ENCODE results near the gene CEMIP2. TPM values are rescaled to one million over a fixed set of nuclear protein-coding genes. Genes with fewer than 3 reads are reported as not detected.
A peak's percentile ranks its signal among the peaks of the same experiment; 100 is the strongest.

Gene CEMIP2
- total RNA-seq, 1 donor, result 27.3 TPM

DNA sequence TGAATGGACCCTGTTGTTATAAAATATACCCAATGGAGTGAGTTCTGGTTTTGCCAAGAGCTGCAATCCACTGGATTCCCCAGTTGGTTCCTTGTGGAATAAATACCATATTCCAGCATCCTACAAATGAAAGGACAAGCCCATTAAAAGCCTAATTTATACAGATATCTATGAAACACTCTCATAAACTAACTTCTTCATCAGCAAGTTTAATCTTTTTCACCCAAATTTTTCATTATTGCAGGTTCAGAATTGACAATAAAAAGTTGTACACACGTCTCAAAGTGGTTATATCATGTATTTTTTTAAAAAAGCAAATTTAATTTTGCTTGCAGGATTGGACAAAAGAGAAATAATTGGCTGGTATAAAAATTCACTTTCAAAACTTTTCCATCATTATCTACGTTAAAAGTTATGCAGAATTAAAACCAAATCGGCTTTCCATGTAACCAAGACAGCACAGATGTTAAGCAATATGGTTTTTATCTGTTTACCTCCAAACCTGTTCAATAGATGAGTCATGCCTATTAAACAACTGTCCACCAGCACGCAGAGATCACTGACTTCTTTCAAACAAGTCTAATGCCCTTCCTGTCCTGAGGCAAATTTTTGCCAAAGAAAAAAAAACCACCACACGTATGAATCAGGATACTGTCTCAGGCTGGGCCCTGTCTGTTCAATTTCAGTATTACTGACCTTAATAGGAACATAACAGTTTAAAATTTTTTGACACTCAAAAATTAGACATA, 42.5 kb downstream of the CEMIP2 start:
- no peak overlapping the region for H3K4me3 ChIP-seq (ENCODE audit: low read depth, low read length)
- TF ChIP-seq CTCF (IDR thresholded peaks at IDR 0.05; ENCODE audit: insufficient read depth, low read length), result no peak
- peak; percentile 40 for DNase-seq (ENCODE audit: low read depth)

DNA sequence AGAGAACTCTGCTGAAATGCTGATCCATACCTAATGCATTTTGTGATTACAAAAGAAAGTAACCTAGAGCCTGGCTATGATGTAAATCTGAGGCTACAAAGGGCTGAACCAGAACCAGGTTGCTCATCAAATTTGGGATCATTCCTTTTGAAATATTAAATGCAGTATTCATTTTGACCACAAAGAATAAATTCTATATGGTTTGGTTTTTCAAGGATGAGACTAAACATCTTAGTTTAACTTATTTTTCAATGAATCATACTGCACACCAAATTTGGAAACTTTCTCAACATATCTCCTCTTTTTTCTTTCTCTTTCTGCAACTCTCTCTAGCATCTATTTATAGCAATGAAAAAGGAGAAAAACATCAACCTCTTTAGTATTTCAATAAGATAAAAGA, 46.5 kb downstream of the CEMIP2 start:
- no peak for DNase-seq (ENCODE audit: low read depth)
- no peak for TF ChIP-seq CTCF (IDR thresholded peaks at IDR 0.05; ENCODE audit: insufficient read depth, low read length)
- H3K4me3 ChIP-seq (ENCODE audit: low read depth, low read length), result no peak overlapping the region

DNA sequence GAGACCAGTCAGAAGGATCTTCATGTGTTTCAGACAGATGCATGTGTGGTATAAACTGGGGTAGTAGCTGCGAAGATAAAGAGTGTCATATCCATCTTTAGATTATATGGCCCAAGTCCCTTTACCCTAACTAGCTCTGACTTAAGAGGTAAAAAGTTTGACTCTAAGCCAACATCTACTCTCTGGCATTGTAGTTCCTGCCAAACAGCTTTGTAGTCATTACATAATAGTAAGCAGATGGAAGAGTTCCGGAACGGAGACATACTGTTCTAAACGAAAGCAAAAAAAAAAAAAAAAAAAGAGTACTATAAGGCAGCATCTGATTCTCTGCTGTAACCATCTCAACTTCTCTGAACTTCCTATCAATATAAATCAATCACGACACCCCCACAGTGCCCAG, 48.8 kb downstream of the CEMIP2 start:
- H3K4me3 ChIP-seq (ENCODE audit: low read depth, low read length), result no peak overlapping the region
- TF ChIP-seq CTCF (IDR thresholded peaks at IDR 0.05; ENCODE audit: insufficient read depth, low read length), result no peak
- DNase-seq (ENCODE audit: low read depth), result peak; percentile 72

DNA sequence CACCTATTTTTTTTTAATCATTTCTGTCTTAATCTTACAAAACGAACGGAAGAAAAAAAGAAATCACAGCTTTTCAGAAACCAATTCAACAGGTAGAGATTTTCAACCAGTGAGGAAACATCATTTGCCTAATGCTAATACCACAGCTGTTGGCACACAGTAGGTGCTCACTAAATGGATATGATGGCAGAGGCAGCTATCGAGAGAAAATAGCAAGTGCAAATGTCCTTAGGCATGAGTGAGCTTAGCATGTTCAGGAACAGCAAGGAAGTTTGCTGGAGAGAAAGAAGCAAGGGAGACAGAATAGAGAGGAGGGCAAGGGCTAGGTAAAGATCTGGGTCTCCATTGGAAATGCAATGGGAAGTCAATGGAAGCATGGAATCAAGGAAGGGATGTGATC, 49.2 kb downstream of the CEMIP2 start:
- no peak for TF ChIP-seq CTCF (IDR thresholded peaks at IDR 0.05; ENCODE audit: insufficient read depth, low read length)
- H3K4me3 ChIP-seq (ENCODE audit: low read depth, low read length), result no peak overlapping the region
- no peak for DNase-seq (ENCODE audit: low read depth)

- H3K4me3 ChIP-seq (ENCODE audit: low read depth, low read length), result no peak overlapping the region
- TF ChIP-seq CTCF (IDR thresholded peaks at IDR 0.05; ENCODE audit: insufficient read depth, low read length), result peak; percentile 56
- DNase-seq (ENCODE audit: low read depth), result peak; percentile 41
Measured at GRCh38 chr9:71716138-71716909, 52.0 kb downstream of the CEMIP2 start.

DNA sequence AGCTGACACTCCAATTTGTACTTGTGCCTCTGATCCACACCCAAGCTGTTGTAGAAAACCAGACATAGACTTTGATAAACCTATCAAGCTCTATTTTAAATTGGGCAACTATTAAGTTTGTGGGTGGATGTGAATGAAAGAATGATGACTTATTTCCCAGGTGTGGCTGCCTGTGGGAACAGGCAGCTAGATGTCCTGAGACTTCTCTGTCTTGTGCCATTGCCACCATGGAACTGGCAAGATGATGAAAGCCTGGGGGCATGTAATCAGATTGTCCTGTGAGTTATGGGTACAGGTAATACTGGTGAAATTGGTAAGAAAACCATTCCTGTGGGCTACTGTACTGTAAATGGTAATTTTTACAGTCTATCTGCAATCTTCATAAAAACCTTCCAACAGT, 57.5 kb downstream of the CEMIP2 start:
- no peak for TF ChIP-seq CTCF (IDR thresholded peaks at IDR 0.05; ENCODE audit: insufficient read depth, low read length)
- no peak for DNase-seq (ENCODE audit: low read depth)
- no peak overlapping the region for H3K4me3 ChIP-seq (ENCODE audit: low read depth, low read length)
